ENCODE results near the gene OGFOD3. TPM values are rescaled to one million over a fixed set of nuclear protein-coding genes. Genes with fewer than 3 reads are reported as not detected.

Gene OGFOD3
- polyA plus RNA-seq, 4 donors = 7.8 to 23.8 (median 14.6) TPM

GRCh38 chr17:82387705-82388106, 30.7 kb downstream of the OGFOD3 start:
- no peak for FAIRE-seq

DNA sequence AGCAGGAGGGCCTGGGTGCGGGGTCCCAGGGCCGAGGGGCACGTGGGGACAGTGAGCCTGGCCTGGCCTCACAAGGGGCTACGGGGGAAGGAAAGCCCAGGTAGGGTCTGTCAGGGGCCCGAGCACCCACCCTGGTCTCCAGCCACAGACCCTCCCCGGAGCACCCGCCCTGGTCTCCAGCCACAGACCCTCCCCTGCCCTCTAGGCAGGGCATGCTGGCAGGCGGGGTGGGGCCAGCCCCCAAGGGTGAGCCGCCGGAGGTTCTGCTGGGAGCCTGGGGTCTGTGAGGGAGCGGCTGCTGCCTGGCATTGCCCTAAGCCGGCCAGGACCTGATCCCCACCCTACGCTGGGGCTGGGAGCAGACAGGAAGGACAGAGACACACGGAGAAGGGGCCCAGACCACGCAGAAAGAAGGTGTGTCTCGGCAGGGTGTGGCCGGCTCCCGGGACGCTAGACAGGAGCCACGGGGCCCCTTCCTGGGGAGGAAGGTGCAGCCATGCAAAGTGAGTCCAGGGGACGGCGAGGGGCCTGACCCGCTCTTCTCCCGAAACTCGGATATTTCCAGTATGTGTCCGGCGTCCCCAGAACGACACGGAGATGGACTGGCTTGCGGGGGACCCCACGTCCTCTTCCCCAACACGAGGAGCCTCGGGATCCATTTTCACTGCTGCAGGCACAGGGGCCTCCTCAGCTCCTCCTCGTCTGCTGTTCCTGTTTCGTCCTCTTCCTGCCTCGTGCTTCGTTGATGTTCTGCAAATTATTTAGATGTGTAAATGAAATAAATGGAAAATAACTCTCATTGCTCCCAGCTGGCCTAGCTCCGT, 31.3 kb downstream of the OGFOD3 start:
- Histone ChIP-seq H3K27ac (ENCODE audit: low read depth in 1 of 3, low read length in 2 of 3) (no peak overlapping the region), H3K36me3 (ENCODE audit: control insufficient read depth in 3 of 3, insufficient read depth in 2 of 3, low read depth in 1 of 3, low read length in 3 of 3) (peaks cover 0 to 18% (median 0%) of the 10 kb centered on the region in 3 donors), H3K27me3 (ENCODE audit: control insufficient read depth in 3 of 3, insufficient read depth in 3 of 3, low read length in 3 of 3) (peaks cover 2 to 41% (median 3%) of the 10 kb centered on the region in 3 donors), H3K9me3 (ENCODE audit: control insufficient read depth in 2 of 2, insufficient read depth in 1 of 2, low read depth in 1 of 2, low read length in 1 of 2) (no peaks in the 10 kb centered on the region), H3K4me3 (ENCODE audit: low read depth in 1 of 3, low read length in 3 of 3) (no peak overlapping the region), H3K4me1 (ENCODE audit: control insufficient read depth in 3 of 3, insufficient read depth in 2 of 3, low read depth in 1 of 3, low read length in 2 of 3) (peaks cover 0 to 11% (median 2%) of the 10 kb centered on the region in 3 donors)
- FAIRE-seq (no peak), DNase-seq (no peak)
- 19 to 41% (median 29%) methylated on average over 34 to 38 of the region's 38 CpGs for WGBS, 3 donors

More at GRCh38 chr17:82387705-82388106, 30.7 kb downstream of the OGFOD3 start:
- no peak for DNase-seq
- Histone ChIP-seq H3K27me3 (ENCODE audit: control insufficient read depth in 3 of 3, insufficient read depth in 3 of 3, low read length in 3 of 3) (peaks cover 2 to 41% (median 3%) of the 10 kb centered on the region in 3 donors), H3K4me3 (ENCODE audit: low read depth in 1 of 3, low read length in 3 of 3) (no peak overlapping the region), H3K9me3 (ENCODE audit: control insufficient read depth in 2 of 2, insufficient read depth in 1 of 2, low read depth in 1 of 2, low read length in 1 of 2) (no peaks in the 10 kb centered on the region), H3K36me3 (ENCODE audit: control insufficient read depth in 3 of 3, insufficient read depth in 2 of 3, low read depth in 1 of 3, low read length in 3 of 3) (peaks cover 0 to 24% (median 6%) of the 10 kb centered on the region in 3 donors), H3K4me1 (ENCODE audit: control insufficient read depth in 3 of 3, insufficient read depth in 2 of 3, low read depth in 1 of 3, low read length in 2 of 3) (peaks cover 0 to 11% (median 2%) of the 10 kb centered on the region in 3 donors), H3K27ac (ENCODE audit: low read depth in 1 of 3, low read length in 2 of 3) (no peak overlapping the region)
- WGBS, 3 donors = 36 to 64% (median 56%) methylated on average over 3 of the region's 3 CpGs

DNA sequence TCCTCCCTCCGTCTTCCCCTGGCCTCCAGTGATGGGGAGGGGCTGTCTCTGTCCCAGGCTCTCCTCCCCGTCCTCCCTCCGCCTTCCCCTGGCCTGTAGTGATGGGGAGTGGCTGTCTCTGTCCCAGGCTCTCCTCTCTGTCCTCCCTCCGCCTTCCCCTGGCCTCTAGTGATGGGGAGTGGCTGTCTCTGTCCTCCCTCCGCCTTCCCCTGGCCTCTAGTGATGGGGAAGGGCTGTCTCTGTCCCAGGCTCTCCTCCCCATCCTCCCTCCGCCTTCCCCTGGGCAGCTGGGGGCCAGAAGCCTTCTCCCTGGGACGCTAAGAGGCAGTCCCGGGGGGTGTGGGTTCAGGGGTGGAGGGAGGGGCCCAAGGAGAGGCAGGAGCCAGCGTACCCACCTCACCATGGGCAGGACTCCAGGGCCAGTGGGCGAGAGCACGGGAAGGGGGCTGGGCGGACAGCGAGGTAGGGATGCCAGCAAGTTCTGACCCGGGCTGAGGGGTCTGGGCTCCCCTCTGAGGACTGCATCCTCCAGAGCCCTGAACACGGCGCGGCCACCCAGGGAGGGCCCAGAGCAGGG, 32.0 kb downstream of the OGFOD3 start:
- 33 to 48% (median 38%) methylated on average over 15 to 17 of the region's 17 CpGs for WGBS, 3 donors
- peaks cover 2 to 41% (median 3%) of the 10 kb centered on the region in 3 donors for H3K27me3 ChIP-seq (ENCODE audit: control insufficient read depth in 3 of 3, insufficient read depth in 3 of 3, low read length in 3 of 3)
- no peak overlapping the region for H3K27ac ChIP-seq (ENCODE audit: low read depth in 1 of 3, low read length in 2 of 3)
- peaks cover 0 to 11% (median 0%) of the 10 kb centered on the region in 3 donors for H3K36me3 ChIP-seq (ENCODE audit: control insufficient read depth in 3 of 3, insufficient read depth in 2 of 3, low read depth in 1 of 3, low read length in 3 of 3)
- H3K9me3 ChIP-seq (ENCODE audit: control insufficient read depth in 2 of 2, insufficient read depth in 1 of 2, low read depth in 1 of 2, low read length in 1 of 2) = no peaks in the 10 kb centered on the region
- FAIRE-seq (no peak), DNase-seq (no peak)
- no peak overlapping the region for H3K4me3 ChIP-seq (ENCODE audit: low read depth in 1 of 3, low read length in 3 of 3)
- H3K4me1 ChIP-seq (ENCODE audit: control insufficient read depth in 3 of 3, insufficient read depth in 2 of 3, low read depth in 1 of 3, low read length in 2 of 3) = peaks cover 0 to 11% (median 2%) of the 10 kb centered on the region in 3 donors

DNA sequence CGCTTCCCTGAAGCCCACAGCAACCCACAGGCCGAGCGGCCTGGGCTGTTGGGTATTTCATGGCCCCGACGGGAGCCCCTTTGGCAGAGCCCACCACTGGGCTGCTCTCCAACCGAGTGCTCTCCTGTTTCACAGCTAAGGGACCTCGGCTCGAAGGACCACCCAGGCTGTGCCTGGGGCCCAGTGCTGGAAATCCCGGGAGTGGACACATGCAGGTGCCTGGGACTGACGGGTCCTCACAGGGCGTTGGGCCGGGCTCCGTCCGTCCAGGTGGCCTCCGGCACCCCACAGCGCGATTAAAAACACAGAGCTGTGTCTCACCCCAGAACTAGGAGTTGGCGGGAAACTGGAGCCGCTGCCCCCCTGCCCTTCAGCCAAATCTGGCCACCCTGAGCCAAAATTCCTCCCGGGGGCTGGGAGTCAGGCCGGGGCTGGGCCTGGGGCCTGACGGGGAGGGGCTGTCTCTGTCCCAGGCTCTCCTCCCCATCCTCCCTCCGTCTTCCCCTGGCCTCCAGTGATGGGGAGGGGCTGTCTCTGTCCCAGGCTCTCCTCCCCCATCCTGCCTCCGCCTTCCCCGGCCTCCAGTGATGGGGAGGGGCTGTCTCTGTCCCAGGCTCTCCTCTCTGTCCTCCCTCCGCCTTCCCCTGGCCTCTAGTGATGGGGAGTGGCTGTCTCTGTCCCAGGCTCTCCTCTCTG, 32.7 kb downstream of the OGFOD3 start:
- 34 to 48% (median 42%) methylated on average over 23 to 26 of the region's 26 CpGs for WGBS, 3 donors
- peaks cover 0 to 8% (median 0%) of the 10 kb centered on the region in 3 donors for H3K36me3 ChIP-seq (ENCODE audit: control insufficient read depth in 3 of 3, insufficient read depth in 2 of 3, low read depth in 1 of 3, low read length in 3 of 3)
- no peak overlapping the region for H3K27ac ChIP-seq (ENCODE audit: low read depth in 1 of 3, low read length in 2 of 3)
- no peaks in the 10 kb centered on the region for H3K9me3 ChIP-seq (ENCODE audit: control insufficient read depth in 2 of 2, insufficient read depth in 1 of 2, low read depth in 1 of 2, low read length in 1 of 2)
- DNase-seq (no peak), FAIRE-seq (no peak)
- H3K4me1 ChIP-seq (ENCODE audit: control insufficient read depth in 3 of 3, insufficient read depth in 2 of 3, low read depth in 1 of 3, low read length in 2 of 3) = peaks cover 0 to 11% (median 2%) of the 10 kb centered on the region in 3 donors
- peaks cover 2 to 41% (median 3%) of the 10 kb centered on the region in 3 donors for H3K27me3 ChIP-seq (ENCODE audit: control insufficient read depth in 3 of 3, insufficient read depth in 3 of 3, low read length in 3 of 3)
- H3K4me3 ChIP-seq (ENCODE audit: low read depth in 1 of 3, low read length in 3 of 3) = no peak overlapping the region

DNA sequence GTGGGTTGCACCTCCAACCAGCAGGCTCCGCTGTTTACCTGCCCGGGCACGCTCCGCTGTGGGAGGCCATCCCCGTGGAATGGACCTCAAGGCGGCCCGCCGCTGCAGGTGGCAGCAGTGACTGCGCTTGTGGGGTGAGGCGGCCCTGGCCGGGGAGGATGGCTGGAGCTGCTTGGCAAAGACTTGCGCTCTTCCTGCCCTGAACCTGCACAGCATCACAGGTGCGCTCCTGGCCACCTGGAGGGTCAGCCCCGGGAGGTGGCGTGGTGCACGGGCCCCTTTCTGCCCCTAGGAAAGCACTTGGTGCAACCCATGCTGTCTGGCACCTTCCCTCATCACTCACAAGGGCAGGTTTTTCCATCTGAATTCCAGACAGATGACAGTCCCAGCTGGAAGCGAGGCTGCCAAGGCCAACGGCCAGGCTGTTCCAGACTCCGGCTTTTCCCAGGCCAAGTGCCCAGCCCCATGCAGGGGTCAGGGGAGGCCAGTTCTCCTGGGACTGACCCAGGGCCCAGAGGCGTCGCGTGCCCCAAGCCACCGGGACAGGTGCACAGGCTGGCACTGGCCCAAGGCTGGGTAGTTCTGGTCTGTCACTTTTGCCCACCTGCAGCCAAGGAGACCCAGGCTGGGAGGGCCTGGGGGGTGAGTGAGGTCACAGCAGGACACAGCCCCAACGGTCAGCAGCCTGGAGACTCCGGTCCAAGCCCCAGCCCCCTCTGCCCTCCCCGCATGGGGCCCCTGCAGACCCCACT, 33.5 kb downstream of the OGFOD3 start:
- no peaks in the 10 kb centered on the region for H3K9me3 ChIP-seq (ENCODE audit: control insufficient read depth in 2 of 2, insufficient read depth in 1 of 2, low read depth in 1 of 2, low read length in 1 of 2)
- peaks cover 2 to 45% (median 3%) of the 10 kb centered on the region in 3 donors for H3K27me3 ChIP-seq (ENCODE audit: control insufficient read depth in 3 of 3, insufficient read depth in 3 of 3, low read length in 3 of 3)
- no peak overlapping the region for H3K27ac ChIP-seq (ENCODE audit: low read depth in 1 of 3, low read length in 2 of 3)
- no peak for FAIRE-seq
- no peak overlapping the region for H3K4me3 ChIP-seq (ENCODE audit: low read depth in 1 of 3, low read length in 3 of 3)
- H3K36me3 ChIP-seq (ENCODE audit: control insufficient read depth in 3 of 3, insufficient read depth in 2 of 3, low read depth in 1 of 3, low read length in 3 of 3) = peaks cover 0 to 3% (median 0%) of the 10 kb centered on the region in 3 donors
- DNase-seq = peak; percentile 38 to 64
- H3K4me1 ChIP-seq (ENCODE audit: control insufficient read depth in 3 of 3, insufficient read depth in 2 of 3, low read depth in 1 of 3, low read length in 2 of 3) = peaks cover 0 to 11% (median 2%) of the 10 kb centered on the region in 3 donors
- WGBS, 3 donors = 9 to 41% (median 24%) methylated on average over 26 of the region's 26 CpGs

- no peak for DNase-seq
- Histone ChIP-seq H3K36me3 (ENCODE audit: control insufficient read depth in 3 of 3, insufficient read depth in 2 of 3, low read depth in 1 of 3, low read length in 3 of 3) (no peaks in the 10 kb centered on the region), H3K9me3 (ENCODE audit: control insufficient read depth in 2 of 2, insufficient read depth in 1 of 2, low read depth in 1 of 2, low read length in 1 of 2) (no peaks in the 10 kb centered on the region), H3K27me3 (ENCODE audit: control insufficient read depth in 3 of 3, insufficient read depth in 3 of 3, low read length in 3 of 3) (peaks cover 2 to 50% (median 3%) of the 10 kb centered on the region in 3 donors), H3K27ac (ENCODE audit: low read depth in 1 of 3, low read length in 2 of 3) (no peak overlapping the region), H3K4me3 (ENCODE audit: low read depth in 1 of 3, low read length in 3 of 3) (no peak overlapping the region), H3K4me1 (ENCODE audit: control insufficient read depth in 3 of 3, insufficient read depth in 2 of 3, low read depth in 1 of 3, low read length in 2 of 3) (peaks cover 0 to 11% (median 2%) of the 10 kb centered on the region in 3 donors)
- WGBS, 3 donors = 21 to 53% (median 36%) methylated on average over 21 to 22 of the region's 22 CpGs
- no peak for FAIRE-seq
Measured at GRCh38 chr17:82384051-82384729, 34.2 kb downstream of the OGFOD3 start.

DNA sequence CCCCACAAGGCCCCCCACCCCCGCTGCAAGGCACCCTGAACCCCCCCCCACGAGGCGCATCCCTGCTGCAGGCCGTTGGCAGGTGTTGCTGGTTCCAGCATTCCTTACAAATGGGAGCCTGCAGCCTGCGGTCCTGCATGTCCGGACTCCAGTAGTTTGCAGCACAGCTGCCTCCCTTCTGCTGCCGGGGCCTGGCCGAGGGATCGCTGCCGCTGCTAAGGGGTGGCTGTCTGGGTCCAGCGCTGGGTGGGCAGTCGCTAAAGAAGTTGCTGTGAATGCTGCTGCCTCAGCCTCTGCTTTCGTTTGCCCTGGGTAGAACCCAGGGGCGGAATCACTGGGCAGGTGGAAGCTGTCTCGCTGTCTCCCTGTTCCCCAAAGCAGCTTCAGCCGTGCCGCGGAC, 35.0 kb downstream of the OGFOD3 start:
- Histone ChIP-seq H3K4me3 (ENCODE audit: low read depth in 1 of 3, low read length in 3 of 3) (no peak overlapping the region), H3K27ac (ENCODE audit: low read depth in 1 of 3, low read length in 2 of 3) (no peak overlapping the region), H3K9me3 (ENCODE audit: control insufficient read depth in 2 of 2, insufficient read depth in 1 of 2, low read depth in 1 of 2, low read length in 1 of 2) (no peaks in the 10 kb centered on the region), H3K36me3 (ENCODE audit: control insufficient read depth in 3 of 3, insufficient read depth in 2 of 3, low read depth in 1 of 3, low read length in 3 of 3) (no peaks in the 10 kb centered on the region), H3K4me1 (ENCODE audit: control insufficient read depth in 3 of 3, insufficient read depth in 2 of 3, low read depth in 1 of 3, low read length in 2 of 3) (peaks cover 0 to 11% (median 2%) of the 10 kb centered on the region in 3 donors), H3K27me3 (ENCODE audit: control insufficient read depth in 3 of 3, insufficient read depth in 3 of 3, low read length in 3 of 3) (peaks cover 2 to 51% (median 3%) of the 10 kb centered on the region in 3 donors)
- FAIRE-seq (no peak), DNase-seq (no peak)
- 51 to 64% (median 58%) methylated on average over 18 of the region's 18 CpGs for WGBS, 3 donors
